Raji (cell line): Measurements from ENCODE around the gene LRRC51.

Experiments used
- POLR2A ChIP-seq: IDR thresholded peaks from 2 replicates; pipeline ENCODE4 v1.6.1; 2011; ENCODE audit warnings: low read depth, low read length, control low read depth; ENCODE audit not compliant: insufficient read depth

The LRRC51 gene

GRCh38 chr11:72058416-72059034 is 22.1 kb upstream of the LRRC51 start:
- no peak for TF ChIP-seq POLR2A

GRCh38 chr11:72061739-72062396 is 18.8 kb upstream of the LRRC51 start:
- no peak for TF ChIP-seq POLR2A

GRCh38 chr11:72066855-72067254 is 13.8 kb upstream of the LRRC51 start:
- no peak for TF ChIP-seq POLR2A

- TF ChIP-seq POLR2A: no peak
Observed at GRCh38 chr11:72067266-72067665, 13.4 kb upstream of the LRRC51 start.

GRCh38 chr11:72067676-72068075 is 13.0 kb upstream of the LRRC51 start:
- TF ChIP-seq POLR2A: no peak

GRCh38 chr11:72069200-72069599 is 11.4 kb upstream of the LRRC51 start:
- no peak for TF ChIP-seq POLR2A

- no peak for TF ChIP-seq POLR2A
Observed at GRCh38 chr11:72069787-72070251, 10.8 kb upstream of the LRRC51 start.

GRCh38 chr11:72070491-72070890 is 10.2 kb upstream of the LRRC51 start:
- TF ChIP-seq POLR2A: no peak

GRCh38 chr11:72072348-72072747 is 8.3 kb upstream of the LRRC51 start:
- no peak for TF ChIP-seq POLR2A

- TF ChIP-seq POLR2A: no peak
Observed at GRCh38 chr11:72075109-72075508, 5.5 kb upstream of the LRRC51 start.

- TF ChIP-seq POLR2A: no peak
Observed at GRCh38 chr11:72075756-72076155, 4.9 kb upstream of the LRRC51 start.

- TF ChIP-seq POLR2A: no peak
Observed at GRCh38 chr11:72078477-72078876, 2.2 kb upstream of the LRRC51 start.

- TF ChIP-seq POLR2A: no peak
Observed at GRCh38 chr11:72079819-72080325, 778 bp upstream of the LRRC51 start.

GRCh38 chr11:72081184-72081644 is 564 bp downstream of the LRRC51 start:
- TF ChIP-seq POLR2A: no peak

- TF ChIP-seq POLR2A: no peak
Observed at GRCh38 chr11:72081821-72082453, 1.3 kb downstream of the LRRC51 start.

GRCh38 chr11:72083414-72083813 is 2.8 kb downstream of the LRRC51 start:
- no peak for TF ChIP-seq POLR2A
